Airway epithelial cell (primary cell): ENCODE data around the gene PRAMEF5. TPM values are rescaled to one million over a fixed set of nuclear protein-coding genes. Genes with fewer than 3 reads are reported as not detected.

Source experiments
- total RNA-seq: library from RNA; depleted of rRNA; stranded (reverse); fragments of >200 nt; gene quantifications from 2 replicates; pipeline ENCODE4 v1.2.3, GENCODE V29; 2015

The PRAMEF5 gene
- total RNA-seq: not detected in 2 replicates

GRCh38 chr1:13253898-13254297, at the start of gene PRAMEF5:
Gene PRAMEF5 (plus strand): TSS chr1:13254198. CDS start chr1:13259269, 5,071 bp downstream.

GRCh38 chr1:13225675-13226204, 28.3 kb upstream of the PRAMEF5 start, which contains the start of gene PRAMEF18:
Gene PRAMEF18 (minus strand): TSS chr1:13226154. CDS start chr1:13226106, 48 bp downstream.

GRCh38 chr1:13285037-13285436, 31.0 kb downstream of the PRAMEF5 start, which contains the start of gene PRAMEF8:
Gene PRAMEF8 (minus strand): TSS chr1:13285137. CDS start chr1:13284091, 1,046 bp downstream.

GRCh38 chr1:13303239-13303638, 49.2 kb downstream of the PRAMEF5 start, which contains the start of gene PRAMEF33:
Gene PRAMEF33 (plus strand): TSS chr1:13303539. CDS start chr1:13305955, 2,416 bp downstream.

Other genes with a start within 250 kb of the PRAMEF5 start
- gene PRAMEF27, start 197.6 kb upstream of the PRAMEF5 start, total RNA-seq: not detected in 2 replicates
- gene HNRNPCL3, start 193.4 kb upstream of the PRAMEF5 start, total RNA-seq: not detected in 2 replicates
- not detected in 2 replicates for gene PRAMEF25, start 183.4 kb upstream of the PRAMEF5 start, total RNA-seq
- gene HNRNPCL2, start 137.3 kb upstream of the PRAMEF5 start, total RNA-seq: not detected in 2 replicates
- not detected in 2 replicates for gene PRAMEF26, start 98.2 kb upstream of the PRAMEF5 start, total RNA-seq
- not detected in 2 replicates for gene HNRNPCL4, start 88.6 kb upstream of the PRAMEF5 start, total RNA-seq
- gene PRAMEF9, start 82.3 kb upstream of the PRAMEF5 start, total RNA-seq: not detected in 2 replicates
- not detected in 2 replicates for gene PRAMEF13, start 52.8 kb upstream of the PRAMEF5 start, total RNA-seq
- not detected in 2 replicates for gene PRAMEF18, start 28.0 kb upstream of the PRAMEF5 start, total RNA-seq
- not detected in 2 replicates for gene PRAMEF8, start 30.9 kb downstream of the PRAMEF5 start, total RNA-seq
- not detected in 2 replicates for gene PRAMEF33, start 49.3 kb downstream of the PRAMEF5 start, total RNA-seq
- gene PRAMEF15, start 61.4 kb downstream of the PRAMEF5 start, total RNA-seq: not detected in 2 replicates
- not detected in 2 replicates for gene PRAMEF14, start 92.9 kb downstream of the PRAMEF5 start, total RNA-seq
- not detected in 2 replicates for gene PRAMEF19, start 117.7 kb downstream of the PRAMEF5 start, total RNA-seq
- gene PRAMEF17, start 135.4 kb downstream of the PRAMEF5 start, total RNA-seq: not detected in 2 replicates
- gene PRAMEF20, start 156.3 kb downstream of the PRAMEF5 start, total RNA-seq: not detected in 2 replicates